BJ (cell line): ENCODE measurements around the gene IGF2BP3. TPM values are rescaled to one million over a fixed set of nuclear protein-coding genes. Genes with fewer than 3 reads are reported as not detected.
"Not testable (repeated sequence)": the region's sequence is repeated elsewhere in the genome, so short reads cannot be mapped to it uniquely, and the experiment has no call there.

Source experiments
- CTCF ChIA-PET: fragments of 350-600 bp; formaldehyde crosslinking; extraction: SDS; loops from one replicate; lab custom pipeline; 2021; ENCODE audit warnings: antibody characterized with exemption, inconsistent platforms; lab: Yijun Ruan, JAX
- POLR2A ChIA-PET: fragments of 300-600 bp; sonication (Branson Sonifier 250); formaldehyde crosslinking; extraction: SDS; loops from one replicate; lab custom pipeline; 2021; ENCODE audit warnings: antibody characterized with exemption; lab: Charles Lee
- DNase-seq: peaks from one replicate; pipeline ENCODE4 v3.0.0-alpha.2; 2011; ENCODE audit warnings: low read depth
- H3K27me3 ChIP-seq: 2 replicates; pipeline ENCODE4 v1.6.0; 2011; ENCODE audit warnings: low read length; ENCODE audit not compliant: control insufficient read depth, insufficient read depth
- H3K36me3 ChIP-seq: 2 replicates; pipeline ENCODE4 v1.5.1; 2011; ENCODE audit warnings: low read length; ENCODE audit not compliant: control insufficient read depth, insufficient read depth
- H3K4me3 ChIP-seq: 2 replicates; pipeline ENCODE4 v1.5.1; 2011; ENCODE audit warnings: low read depth, mild to moderate bottlenecking, control low read depth, low read length
- CTCF ChIP-seq: IDR thresholded peaks from 2 replicates; pipeline ENCODE4 v1.5.1; 2011; ENCODE audit warnings: low read depth, mild to moderate bottlenecking, control low read depth, inconsistent platforms, low read length, moderate library complexity; ENCODE audit not compliant: insufficient read depth
- polyA minus RNA-seq: library from RNA; depleted of rRNA, polyadenylated mRNA; stranded (reverse); fragments of >200 nt; gene quantifications from 2 replicates; pipeline ENCODE4 v1.2.3, GENCODE V29; 2011; rRNA and poly(A)+ RNA removed
- polyA plus RNA-seq: library from polyadenylated mRNA; depleted of rRNA; stranded (reverse); fragments of >200 nt; gene quantifications from 2 replicates; pipeline ENCODE4 v1.2.3, GENCODE V29; 2011; rRNA removed

The IGF2BP3 gene
- polyA plus RNA-seq (13.4 and 14.4 TPM in 2 replicates), polyA minus RNA-seq (10.9 and 16.5 TPM in 2 replicates)

GRCh38 chr7:23470330-23471105, at the start of gene IGF2BP3:
TSS of gene IGF2BP3 (minus strand) at chr7:23470491. CDS start at chr7:23470110, 381 bp downstream.
- ChIA-PET POLR2A (no interaction called here), CTCF (no interaction called here)
- Histone ChIP-seq H3K4me3 (peak within 1 kb of the TSS; percentile 49), H3K36me3 (no peaks in the 10 kb centered on the region), H3K27me3 (peaks cover 27% of the 10 kb centered on the region)
- no peak for DNase-seq
- no peak for TF ChIP-seq CTCF

- CTCF ChIA-PET = no interaction called here
- TF ChIP-seq CTCF = no peak
- H3K27me3 ChIP-seq = no peaks in the 10 kb centered on the region
- no peak overlapping the region for H3K4me3 ChIP-seq
- no peak for DNase-seq
- POLR2A ChIA-PET = interaction anchor here (0.7 kb wide), 2 partner anchors 24 to 1555 kb away, joined by 8 to 11 read pairs; no protein-coding TSS in a partner anchor
- peaks cover 13% of the 10 kb centered on the region for H3K36me3 ChIP-seq
Measured at GRCh38 chr7:23514755-23515154, 44.5 kb upstream of the IGF2BP3 start.

- CTCF ChIA-PET, H3K4me3 ChIP-seq, POLR2A ChIA-PET, DNase-seq, H3K27me3 ChIP-seq: not testable (repeated sequence)
- peaks cover 15% of the 10 kb centered on the region for H3K36me3 ChIP-seq
Measured at GRCh38 chr7:23513746-23514145, 43.5 kb upstream of the IGF2BP3 start.

GRCh38 chr7:23494009-23494408, 23.7 kb upstream of the IGF2BP3 start:
- CTCF ChIA-PET = no interaction called here
- no peaks in the 10 kb centered on the region; the same call in 1 of the 2 replicates for H3K36me3 ChIP-seq
- POLR2A ChIA-PET = no interaction called here
- no peak for TF ChIP-seq CTCF
- no peak for DNase-seq
- H3K4me3 ChIP-seq = no peak overlapping the region
- H3K27me3 ChIP-seq = no peaks in the 10 kb centered on the region

GRCh38 chr7:23491502-23491901, 21.2 kb upstream of the IGF2BP3 start:
- ChIA-PET CTCF (no interaction called here), POLR2A (interaction anchor here (0.6 kb wide), 1 partner anchor 39 kb away, joined by 6 read pairs; no protein-coding TSS in a partner anchor)

More at GRCh38 chr7:23491502-23491901, 21.2 kb upstream of the IGF2BP3 start:
- H3K4me3 ChIP-seq = no peak overlapping the region
- DNase-seq = no peak
- no peak for TF ChIP-seq CTCF
- H3K36me3 ChIP-seq = no peaks in the 10 kb centered on the region; the same call in 1 of the 2 replicates
- H3K27me3 ChIP-seq = no peaks in the 10 kb centered on the region
